Esophagus muscularis mucosa (tissue), 4 donors: ENCODE results near the gene BCR. TPM values are rescaled to one million over a fixed set of nuclear protein-coding genes. Genes with fewer than 3 reads are reported as not detected.
"Not testable (repeated sequence)": the region's sequence is repeated elsewhere in the genome, so short reads cannot be mapped to it uniquely, and the experiment has no call there.

Source experiments
- DNase-seq: peaks from one replicate; pipeline ENCODE4 v3.0.0-alpha.2; 2017; ENCODE audit errors: extremely low spot score
- H3K27ac ChIP-seq, 4 donors: fragments of 200-600 bp; sonication (generic); replicated peaks in 1 of 4; 1 replicate in 3 of 4; 2 replicates in 1 of 4; pipeline ENCODE4 v1.5.1; 2016 to 2019; ENCODE audit warnings: mild to moderate bottlenecking in 1 of 4
- H3K27me3 ChIP-seq, 4 donors: fragments of 200-600 bp; sonication (generic); one replicate each; pipeline versions ENCODE4 v1.5.1 to v1.6.0; 2016 to 2019
- H3K36me3 ChIP-seq, 4 donors: fragments of 200-600 bp; sonication (generic); one replicate each; pipeline ENCODE4 v1.5.1; 2016 to 2019
- H3K4me1 ChIP-seq, 4 donors: fragments of 200-600 bp; sonication (generic); one replicate each; pipeline ENCODE4 v1.5.1; 2016 to 2019
- H3K4me3 ChIP-seq, 4 donors: fragments of 200-600 bp; sonication (generic); 1 replicate in 2 of 4; 2 replicates in 2 of 4; pipeline ENCODE4 v1.5.1; 2016 to 2019; ENCODE audit warnings: mild to moderate bottlenecking in 4 of 4, moderate library complexity in 1 of 4
- H3K9me3 ChIP-seq, 4 donors: fragments of 200-600 bp; sonication (generic); 1 replicate in 3 of 4; 2 replicates in 1 of 4; pipeline ENCODE4 v1.5.1; 2016 to 2019
- EP300 ChIP-seq: sonication (generic); formaldehyde crosslinking; IDR thresholded peaks from one replicate; pipeline ENCODE4 v1.6.1; 2017; ENCODE audit warnings: antibody characterized with exemption
- POLR2A ChIP-seq: fragments of 450-650 bp; IDR thresholded peaks from one replicate; pipeline ENCODE4 v1.6.1; 2017; ENCODE audit warnings: antibody characterized with exemption, moderate library complexity, mild to moderate bottlenecking, low read depth
- POLR2AphosphoS5 ChIP-seq, 2 donors: sonication (generic); formaldehyde crosslinking; IDR thresholded peaks; one replicate each; pipeline ENCODE4 v1.6.1; 2017; ENCODE audit warnings: antibody characterized with exemption in 2 of 2
- WGBS: methylation state at CpG from one replicate; pipeline ENCODE4 v1.1.5; 2018; 5-methylcytosine and 5-hydroxymethylcytosine counted together
- intact Hi-C: fragments of 100-400 bp; cut with DNase I; formaldehyde crosslinking; loops from one replicate; pipeline ENCODE4 v1.15.1; 2023
- total RNA-seq, 4 donors: library from RNA; depleted of rRNA; stranded (reverse); fragments of >200 nt; gene quantifications; one replicate each; pipeline versions ENCODE4 v1.1.0 to v1.2.1, GENCODE V29; 2016
- TF ChIP-seq, protein P1 (sequence below), 3 experiments: fragments of 200-600 bp in 2 of 3; fragments of 450-650 bp in 1 of 3; sonication (generic) in 2 of 3; IDR thresholded peaks; one replicate each; pipeline ENCODE4 v1.5.1; 2017 to 2019; ENCODE audit warnings: antibody characterized with exemption in 3 of 3, mild to moderate bottlenecking in 2 of 3, moderate library complexity in 1 of 3

Gene BCR
- total RNA-seq, 4 donors from 2014 or later: 35.7 to 58.5 (median 48.0) TPM

DNA sequence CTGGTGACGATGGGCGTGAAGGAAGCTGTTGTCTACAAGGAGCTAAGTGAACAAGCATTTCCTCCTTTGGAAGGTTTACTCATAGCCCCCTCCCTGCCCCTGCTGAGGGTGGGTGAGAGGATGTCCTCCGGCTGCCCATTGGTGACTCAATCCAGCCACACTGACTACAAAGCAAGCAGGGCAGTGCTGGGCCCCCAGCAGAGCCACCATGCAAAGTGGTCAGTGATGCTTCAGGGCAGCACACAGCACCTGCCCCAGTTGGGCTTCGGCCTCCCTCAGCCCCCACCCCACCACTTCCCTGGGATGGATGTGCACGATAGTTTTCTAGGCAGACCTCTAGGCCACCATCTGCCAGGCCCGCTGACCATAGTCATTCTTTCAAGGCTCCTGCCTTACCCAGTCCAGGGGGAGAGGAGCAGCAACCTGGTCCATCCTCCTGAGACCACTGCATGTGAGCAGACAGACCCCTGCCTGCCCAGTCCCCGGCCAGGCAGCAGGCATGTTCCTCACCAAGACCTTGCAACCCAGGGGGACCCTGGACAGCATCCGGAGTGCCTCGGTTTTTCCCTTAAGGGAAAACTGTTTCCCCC lies 125.1 kb downstream of the BCR start:
- peak in 1 of 2 donors; percentile 10 for TF ChIP-seq POLR2AphosphoS5 (IDR thresholded peaks at IDR 0.05)
- TF ChIP-seq EP300: no peak
- no peaks in the 10 kb centered on the region for H3K9me3 ChIP-seq
- no peaks in the 10 kb centered on the region for H3K27me3 ChIP-seq
- intact Hi-C loops: no loop called here
- H3K36me3 ChIP-seq: peaks cover under 1 to 35% (median 26%) of the 10 kb centered on the region in 4 donors
- 80% methylated on average over 7 of the region's 9 CpGs for WGBS
- no peak for DNase-seq
- peak overlapping the region; percentile 69 to 88 (median 82) for H3K27ac ChIP-seq
- H3K4me1 ChIP-seq: peaks cover 24 to 37% (median 29%) of the 10 kb centered on the region in 4 donors
- peak overlapping the region in 1 of 4 donors; percentile 11 for H3K4me3 ChIP-seq

DNA sequence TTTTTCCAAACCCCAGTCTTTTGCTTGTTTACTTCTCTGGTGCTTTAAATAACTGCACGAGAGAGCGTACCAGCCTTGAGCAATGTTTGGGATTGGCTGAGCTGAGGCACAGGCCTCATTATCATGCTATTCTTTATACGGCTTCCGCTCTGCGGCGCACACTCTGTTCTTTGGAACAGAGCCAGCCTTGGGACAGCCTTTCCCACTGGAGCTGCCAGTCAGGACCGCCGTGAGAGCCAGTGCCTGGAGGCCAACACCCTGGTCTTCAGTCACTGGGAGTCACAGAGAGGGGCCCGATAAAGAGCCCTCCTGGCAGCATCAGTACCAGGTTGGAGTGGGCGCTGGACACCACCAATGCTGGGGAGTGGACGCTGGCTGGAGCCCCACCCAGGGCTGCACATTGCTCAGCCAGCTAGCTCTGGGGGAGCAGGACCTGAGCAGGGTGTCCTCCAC lies 125.6 kb downstream of the BCR start:
- Histone ChIP-seq H3K36me3 (peaks cover 0 to 29% (median 21%) of the 10 kb centered on the region in 4 donors), H3K4me3 (peak overlapping the region in 1 of 4 donors; percentile 7), H3K27me3 (no peaks in the 10 kb centered on the region), H3K27ac (peak overlapping the region; percentile 69 to 88 (median 82)), H3K9me3 (no peaks in the 10 kb centered on the region), H3K4me1 (peaks cover 24 to 37% (median 29%) of the 10 kb centered on the region in 4 donors)
- intact Hi-C loops: no loop called here
- peak; percentile 59 to 84 for TF ChIP-seq POLR2AphosphoS5 (IDR thresholded peaks at IDR 0.05)
- no peak for TF ChIP-seq POLR2A
- TF ChIP-seq EP300: peak; percentile 40
- TF ChIP-seq, protein P1, sequence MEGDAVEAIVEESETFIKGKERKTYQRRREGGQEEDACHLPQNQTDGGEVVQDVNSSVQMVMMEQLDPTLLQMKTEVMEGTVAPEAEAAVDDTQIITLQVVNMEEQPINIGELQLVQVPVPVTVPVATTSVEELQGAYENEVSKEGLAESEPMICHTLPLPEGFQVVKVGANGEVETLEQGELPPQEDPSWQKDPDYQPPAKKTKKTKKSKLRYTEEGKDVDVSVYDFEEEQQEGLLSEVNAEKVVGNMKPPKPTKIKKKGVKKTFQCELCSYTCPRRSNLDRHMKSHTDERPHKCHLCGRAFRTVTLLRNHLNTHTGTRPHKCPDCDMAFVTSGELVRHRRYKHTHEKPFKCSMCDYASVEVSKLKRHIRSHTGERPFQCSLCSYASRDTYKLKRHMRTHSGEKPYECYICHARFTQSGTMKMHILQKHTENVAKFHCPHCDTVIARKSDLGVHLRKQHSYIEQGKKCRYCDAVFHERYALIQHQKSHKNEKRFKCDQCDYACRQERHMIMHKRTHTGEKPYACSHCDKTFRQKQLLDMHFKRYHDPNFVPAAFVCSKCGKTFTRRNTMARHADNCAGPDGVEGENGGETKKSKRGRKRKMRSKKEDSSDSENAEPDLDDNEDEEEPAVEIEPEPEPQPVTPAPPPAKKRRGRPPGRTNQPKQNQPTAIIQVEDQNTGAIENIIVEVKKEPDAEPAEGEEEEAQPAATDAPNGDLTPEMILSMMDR (IDR thresholded peaks at IDR 0.05): no peak
- 48% methylated on average over 8 of the region's 11 CpGs for WGBS
- no peak for DNase-seq

DNA sequence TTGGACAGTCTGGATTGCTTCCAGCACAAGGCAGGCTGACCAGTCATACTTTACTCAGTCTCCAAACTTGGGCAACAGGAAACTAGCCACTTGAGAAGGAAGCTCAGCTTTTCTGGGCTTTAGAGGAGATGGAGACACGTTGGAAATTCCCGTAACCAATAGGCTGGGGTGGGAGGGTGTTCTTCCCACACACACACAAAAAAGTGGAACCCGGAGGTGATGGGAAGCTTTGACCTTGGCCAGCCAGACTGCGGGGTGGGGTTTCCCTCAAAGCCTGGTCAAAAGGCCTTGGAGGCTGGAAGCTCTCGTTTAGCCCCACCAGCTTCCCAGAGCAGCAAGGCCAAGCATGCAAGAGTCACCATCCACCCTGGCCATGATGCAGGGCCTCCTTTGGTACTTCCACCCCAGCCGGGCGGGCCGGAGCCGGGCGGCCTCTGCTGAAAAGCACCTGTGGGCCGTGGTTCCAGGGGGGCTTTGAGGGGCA lies 126.2 kb downstream of the BCR start:
- peak; percentile 39 for DNase-seq
- H3K4me3 ChIP-seq: no peak overlapping the region
- TF ChIP-seq, protein P1 (IDR thresholded peaks at IDR 0.05): no peak
- TF ChIP-seq POLR2A (no peak), POLR2AphosphoS5 (IDR thresholded peaks at IDR 0.05) (peak; percentile 8 to 17), EP300 (peak; percentile 36)

DNA sequence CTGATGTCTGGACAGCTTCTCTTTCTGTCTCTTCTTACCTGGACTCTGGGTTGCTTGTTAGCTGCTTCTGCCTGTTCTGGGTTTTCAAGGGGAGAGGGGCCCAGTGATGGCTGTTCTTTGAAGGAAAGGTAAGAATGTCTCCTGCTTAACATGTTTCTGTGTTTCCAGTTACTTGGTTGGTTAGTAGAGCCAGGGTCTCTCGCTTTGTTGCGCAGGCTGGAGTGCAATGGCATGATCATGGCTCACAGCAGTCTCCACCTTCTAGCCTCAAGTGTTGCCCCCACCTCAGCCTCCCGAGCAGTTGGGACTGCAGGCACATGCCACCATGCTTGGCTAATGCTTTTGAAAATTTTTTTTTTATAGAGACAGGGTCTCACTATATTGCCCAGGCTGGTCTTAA lies 126.6 kb downstream of the BCR start:
- Histone ChIP-seq H3K9me3 (no peaks in the 10 kb centered on the region), H3K27me3 (no peaks in the 10 kb centered on the region), H3K4me3 (no peak overlapping the region), H3K36me3 (peaks cover 2 to 25% (median 15%) of the 10 kb centered on the region in 4 donors), H3K4me1 (peaks cover 24 to 37% (median 29%) of the 10 kb centered on the region in 4 donors), H3K27ac (peak overlapping the region; percentile 69 to 88 (median 82))
- 97% methylated on average over 3 of the region's 3 CpGs for WGBS
- TF ChIP-seq POLR2AphosphoS5 (IDR thresholded peaks at IDR 0.05) (no peak), POLR2A (no peak)
- TF ChIP-seq, protein P1 (IDR thresholded peaks at IDR 0.05): no peak
- no peak for DNase-seq
- intact Hi-C loops: no loop called here

More for the DNA sequence above, 126.2 kb downstream of the BCR start:
- Histone ChIP-seq H3K4me1 (peaks cover 24 to 37% (median 29%) of the 10 kb centered on the region in 4 donors), H3K9me3 (no peaks in the 10 kb centered on the region), H3K27me3 (no peaks in the 10 kb centered on the region), H3K27ac (peak overlapping the region; percentile 69 to 88 (median 82)), H3K36me3 (peaks cover 0 to 25% (median 16%) of the 10 kb centered on the region in 4 donors)
- intact Hi-C loops: no loop called here
- WGBS: 82% methylated on average over 11 of the region's 11 CpGs

DNA sequence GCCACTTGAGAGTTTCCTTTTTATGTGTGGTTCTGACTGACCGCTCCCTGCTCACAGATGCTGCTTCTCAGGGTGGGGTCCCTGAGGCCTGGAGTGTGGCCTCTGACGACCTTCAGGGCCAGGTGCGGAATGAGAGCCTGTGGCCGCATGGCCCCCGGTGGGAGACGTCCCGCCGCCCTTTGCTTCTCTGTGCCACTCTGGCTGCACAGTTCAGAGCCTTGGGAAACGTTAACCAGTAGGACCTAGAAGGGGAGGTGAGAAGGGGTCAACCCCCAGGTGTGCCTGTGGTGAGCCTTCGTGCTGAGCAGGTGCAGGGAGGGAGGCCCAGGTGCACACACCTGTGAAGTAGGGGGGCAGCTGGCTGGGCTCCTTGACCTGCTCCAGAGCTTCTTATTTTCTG lies 127.2 kb downstream of the BCR start:
- H3K4me3 ChIP-seq, DNase-seq, intact Hi-C loops, H3K27me3 ChIP-seq, H3K27ac ChIP-seq, H3K9me3 ChIP-seq: not testable (repeated sequence)
- WGBS: 20% methylated on average over 1 of the region's 10 CpGs
- Histone ChIP-seq H3K36me3 (peaks cover 6 to 22% (median 13%) of the 10 kb centered on the region in 4 donors), H3K4me1 (peaks cover 24 to 37% (median 29%) of the 10 kb centered on the region in 4 donors)

DNA sequence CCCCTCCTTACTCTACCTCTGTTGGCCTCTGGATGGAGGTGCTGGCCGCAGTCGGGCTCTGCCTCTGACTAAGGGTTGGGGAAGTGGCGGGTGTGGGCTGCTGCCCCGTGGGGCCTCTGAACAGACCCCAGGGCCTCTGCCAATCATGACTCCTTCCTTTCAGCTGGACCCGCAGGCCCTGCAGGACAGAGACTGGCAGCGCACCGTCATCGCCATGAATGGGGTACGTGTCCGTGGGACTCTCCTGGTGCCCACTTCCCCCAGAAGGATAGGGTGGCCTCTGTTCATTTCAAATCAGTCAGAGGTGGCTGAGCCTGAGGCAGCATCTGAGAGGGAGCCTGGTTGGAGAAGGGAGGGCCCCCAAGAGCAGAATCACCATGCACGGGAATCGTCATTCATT lies 129.0 kb downstream of the BCR start:
- H3K27me3 ChIP-seq, H3K9me3 ChIP-seq, DNase-seq, intact Hi-C loops, H3K4me3 ChIP-seq, H3K27ac ChIP-seq: not testable (repeated sequence)
- Histone ChIP-seq H3K4me1 (peaks cover 23 to 35% (median 28%) of the 10 kb centered on the region in 4 donors), H3K36me3 (peaks cover 6 to 27% (median 21%) of the 10 kb centered on the region in 4 donors)
- WGBS: 80% methylated on average over 1 of the region's 12 CpGs
